Jurkat, Clone E6-1 (cell line): Measurements from ENCODE around the gene RAP2C. TPM values are rescaled to one million over a fixed set of nuclear protein-coding genes. Genes with fewer than 3 reads are reported as not detected.

Experiments used
- DNase-seq: peaks from one replicate; pipeline ENCODE4 v3.0.0-alpha.2; 2011; ENCODE audit warnings: low read depth, low spot score
- H3K4me3 ChIP-seq: 2 replicates; pipeline ENCODE4 v1.5.1; 2011; ENCODE audit warnings: mild to moderate bottlenecking, low read length, control low read depth, moderate library complexity
- polyA plus RNA-seq: library from polyadenylated mRNA; unstranded; fragments of >200 nt; gene quantifications from one replicate; pipeline ENCODE4 v1.2.1, GENCODE V29; 2012; ENCODE audit warnings: missing spikeins; ENCODE audit not compliant: insufficient read length, insufficient read depth

RAP2C gene
- polyA plus RNA-seq: 18.8 TPM

- peak; percentile 24 for DNase-seq
These were observed at the start of gene RAP2C for GRCh38 chrX:132219343-132219768. TSS of gene RAP2C (minus strand) at chrX:132219447. CDS start at chrX:132217268, 2,179 bp downstream.

DNA sequence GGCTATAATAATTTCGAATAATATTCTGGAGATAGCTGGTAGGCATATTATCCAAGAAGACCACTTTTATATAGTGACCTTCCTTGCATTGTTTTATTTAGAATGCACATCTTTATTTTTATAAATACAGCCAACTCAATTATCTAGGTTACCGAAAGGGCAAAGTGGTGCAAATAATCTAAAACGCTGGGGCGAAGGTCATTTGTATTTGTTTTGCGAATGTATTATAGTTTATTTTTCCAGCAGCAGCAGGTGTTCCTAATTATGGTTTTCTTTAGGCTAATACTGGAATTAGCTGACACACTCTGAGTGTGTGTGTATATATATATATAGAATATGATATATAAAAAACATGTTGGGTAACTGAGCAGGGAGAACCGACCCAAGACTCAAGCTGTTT lies 48.1 kb upstream of the RAP2C start:
- no peak for DNase-seq
- no peak overlapping the region for H3K4me3 ChIP-seq

More at GRCh38 chrX:132219343-132219768, at the start of gene RAP2C:
- peak within 1 kb of the TSS; percentile 71 for H3K4me3 ChIP-seq

DNA sequence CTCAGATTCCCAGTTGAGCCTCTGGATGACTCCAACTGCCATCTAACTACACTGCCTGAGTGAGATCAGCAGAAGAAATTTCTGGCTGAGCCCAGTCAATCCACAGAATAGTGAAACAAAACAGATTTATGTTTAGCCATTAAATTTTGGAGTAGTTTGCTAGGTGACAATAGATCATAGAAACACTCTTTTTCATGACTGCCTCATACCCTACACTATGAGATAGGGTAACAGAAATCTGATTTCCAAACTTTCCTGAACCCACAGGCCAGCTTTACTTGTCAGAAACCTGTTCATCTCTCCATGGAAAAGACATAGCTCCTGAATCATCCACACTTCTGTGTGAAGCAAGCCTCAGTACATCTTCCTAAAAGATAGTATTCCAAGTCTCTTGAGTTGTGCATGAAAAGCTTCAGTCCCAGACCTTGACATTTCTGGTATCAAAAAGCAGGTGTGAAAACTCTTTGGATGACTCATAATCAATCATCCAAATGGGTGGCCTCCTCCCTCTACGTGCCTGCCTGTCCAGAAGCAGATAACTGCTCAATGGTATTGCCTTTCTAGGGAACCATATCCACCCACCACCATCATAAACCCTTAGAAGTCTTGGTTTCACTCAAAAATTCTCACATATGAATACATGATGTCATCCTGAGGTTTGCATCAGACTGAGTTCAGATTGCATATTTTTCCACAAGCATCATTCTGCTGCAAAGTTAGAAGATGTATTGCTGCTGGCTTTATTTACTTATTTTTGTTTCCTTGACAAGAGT lies 47.5 kb upstream of the RAP2C start:
- no peak for DNase-seq

GRCh38 chrX:132263127-132263526 lies 43.9 kb upstream of the RAP2C start:
- no peak overlapping the region for H3K4me3 ChIP-seq
- no peak for DNase-seq

More for the DNA sequence above, 47.5 kb upstream of the RAP2C start:
- H3K4me3 ChIP-seq: no peak overlapping the region

- no peak overlapping the region for H3K4me3 ChIP-seq
- no peak for DNase-seq
These were observed 39.3 kb upstream of the RAP2C start for GRCh38 chrX:132258509-132258908.

DNA sequence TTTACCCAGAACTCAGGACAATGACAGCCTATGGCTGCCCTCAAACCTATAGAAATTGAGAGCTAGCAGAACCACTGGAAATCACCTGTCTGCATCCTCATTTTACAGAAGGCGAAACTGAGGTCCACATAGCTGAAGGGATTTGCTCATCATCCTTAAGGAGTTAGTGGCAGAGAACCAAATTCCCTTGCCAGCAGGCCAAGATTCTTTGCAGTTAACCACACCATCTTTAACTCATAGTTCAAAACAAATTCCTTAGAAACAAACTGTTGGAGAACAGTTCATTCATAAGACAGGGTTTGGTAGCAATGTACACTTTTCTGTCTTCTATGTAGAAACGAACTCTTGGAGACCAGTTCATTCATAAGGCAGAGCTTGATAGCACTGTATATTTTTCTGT lies 37.9 kb upstream of the RAP2C start:
- no peak overlapping the region for H3K4me3 ChIP-seq
- no peak for DNase-seq

GRCh38 chrX:132236121-132236520 lies 16.9 kb upstream of the RAP2C start:
- DNase-seq: no peak
- H3K4me3 ChIP-seq: no peak overlapping the region

DNA sequence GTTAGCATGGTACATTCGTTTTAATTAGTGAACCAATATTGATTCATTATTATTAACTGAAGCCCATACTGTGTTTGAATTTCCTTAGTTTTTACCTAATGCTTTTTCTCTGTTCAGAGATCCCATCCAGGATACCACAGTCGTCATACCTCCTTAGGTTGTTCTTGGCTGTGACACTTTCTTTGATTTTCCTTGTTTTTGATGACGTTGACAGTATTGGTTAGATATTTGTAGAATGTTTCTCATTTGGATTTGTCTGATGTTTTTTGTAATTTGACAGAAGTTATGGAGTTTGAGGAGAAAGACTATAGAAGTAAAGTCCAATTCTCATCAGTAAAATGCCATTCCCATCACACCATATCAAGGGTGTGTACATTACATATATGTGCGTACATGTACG lies 16.2 kb upstream of the RAP2C start:
- DNase-seq: no peak
- H3K4me3 ChIP-seq: no peak overlapping the region

GRCh38 chrX:132231587-132231986 lies 12.3 kb upstream of the RAP2C start:
- no peak overlapping the region for H3K4me3 ChIP-seq
- DNase-seq: no peak

DNA sequence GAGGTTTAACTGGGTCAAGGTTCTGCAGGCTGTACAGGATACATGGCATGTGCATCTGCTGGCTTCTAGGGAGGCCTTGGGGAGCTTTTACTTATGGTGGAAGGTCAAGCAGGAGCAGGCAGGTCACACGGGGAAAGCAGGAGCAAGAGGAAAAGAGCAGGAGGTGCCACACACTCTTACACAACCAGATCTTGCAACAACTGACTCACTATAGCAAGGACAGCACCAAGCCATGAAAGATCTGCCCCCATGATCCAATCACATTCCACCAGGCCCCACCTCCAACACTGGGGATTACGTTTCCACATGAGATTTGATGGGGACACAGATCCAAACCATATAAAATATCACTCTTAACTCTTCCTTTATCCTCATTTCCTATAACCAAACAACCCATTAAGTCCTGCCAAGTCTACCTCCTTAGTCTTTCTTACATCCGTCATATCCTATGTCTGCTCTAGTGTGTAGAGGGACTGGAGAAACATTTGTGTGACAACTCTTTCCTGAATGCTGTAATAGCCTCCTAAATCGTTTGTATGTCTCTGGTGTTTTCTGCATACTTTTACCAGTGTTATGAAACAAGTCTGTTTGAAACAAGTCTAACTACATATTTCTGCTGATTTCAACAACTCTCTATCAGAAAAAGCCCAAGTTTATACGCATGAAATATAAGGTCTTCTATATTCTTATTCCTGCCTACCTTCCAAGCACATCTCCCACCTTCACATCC lies 8.3 kb upstream of the RAP2C start:
- DNase-seq: no peak

DNA sequence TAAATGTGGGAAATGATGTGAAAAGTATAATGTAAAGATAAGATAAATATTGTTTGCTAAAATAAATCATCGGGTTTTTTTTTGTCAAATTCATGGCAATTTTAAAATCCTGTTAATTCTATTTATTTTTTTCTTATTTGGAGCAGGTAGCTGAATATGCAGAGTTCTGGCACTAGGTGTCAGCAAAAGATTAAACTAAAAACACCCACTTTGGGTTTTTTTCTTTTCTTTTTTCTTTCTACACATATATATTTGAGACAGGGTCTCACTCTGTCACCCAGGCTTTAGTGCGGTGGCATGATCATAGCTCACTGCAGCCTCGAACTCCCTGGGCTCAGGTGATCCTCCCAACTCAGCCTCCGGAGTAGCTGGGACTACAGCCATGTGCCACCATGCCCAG lies 6.9 kb upstream of the RAP2C start:
- H3K4me3 ChIP-seq: no peak overlapping the region
- DNase-seq: no peak

More for the DNA sequence above, 8.3 kb upstream of the RAP2C start:
- no peak overlapping the region for H3K4me3 ChIP-seq

GRCh38 chrX:132218100-132218812 lies 991 bp downstream of the RAP2C start:
- DNase-seq: peak; percentile 71
- peak overlapping the region; percentile 71 for H3K4me3 ChIP-seq

GRCh38 chrX:132217203-132218073 lies 1.8 kb downstream of the RAP2C start:
- DNase-seq: peak; percentile 72
- H3K4me3 ChIP-seq: peak overlapping the region; percentile 71

DNA sequence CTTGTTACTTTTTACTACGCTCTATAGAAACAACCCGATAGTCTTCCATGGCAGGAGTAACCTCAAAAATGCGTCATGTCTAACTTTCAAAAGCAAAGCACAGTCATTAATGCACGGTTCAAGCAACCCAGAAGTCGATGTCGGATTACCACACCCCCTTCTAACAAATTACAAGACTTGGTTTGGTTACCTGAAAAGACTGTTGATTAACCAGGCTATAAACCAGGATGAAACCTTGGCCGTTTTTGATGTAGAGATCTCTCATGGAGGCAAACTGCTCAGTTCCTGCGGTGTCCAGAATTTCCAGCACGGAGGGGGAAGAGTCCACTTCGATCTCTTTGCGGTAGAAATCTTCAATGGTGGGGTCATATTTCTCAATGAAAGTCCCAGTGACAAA lies 2.4 kb downstream of the RAP2C start:
- peak; percentile 5 for DNase-seq
- peak overlapping the region; percentile 71 for H3K4me3 ChIP-seq

DNA sequence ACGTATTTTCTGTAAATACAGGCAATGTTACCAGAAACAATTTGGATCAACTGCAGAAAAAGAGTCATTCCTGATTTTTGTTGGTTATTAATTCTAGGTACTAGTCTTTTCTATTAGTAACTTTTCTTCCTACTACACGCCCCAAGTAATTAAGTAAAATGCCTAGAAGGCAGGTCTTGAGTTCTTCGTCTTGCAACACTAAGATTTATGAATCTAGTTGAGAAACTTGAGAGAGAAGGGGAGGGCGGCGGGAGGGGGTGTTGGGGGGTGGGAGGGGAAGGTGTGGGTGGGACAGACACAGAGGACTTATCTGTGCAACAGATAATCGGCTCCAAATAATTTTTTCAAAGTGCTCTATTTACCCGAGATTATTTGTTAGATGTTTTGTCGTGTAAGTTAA lies 3.0 kb downstream of the RAP2C start:
- H3K4me3 ChIP-seq: peak overlapping the region; percentile 71
- DNase-seq: no peak

- H3K4me3 ChIP-seq: no peak overlapping the region
These were observed 4.7 kb downstream of the RAP2C start for GRCh38 chrX:132214518-132214917.

DNA sequence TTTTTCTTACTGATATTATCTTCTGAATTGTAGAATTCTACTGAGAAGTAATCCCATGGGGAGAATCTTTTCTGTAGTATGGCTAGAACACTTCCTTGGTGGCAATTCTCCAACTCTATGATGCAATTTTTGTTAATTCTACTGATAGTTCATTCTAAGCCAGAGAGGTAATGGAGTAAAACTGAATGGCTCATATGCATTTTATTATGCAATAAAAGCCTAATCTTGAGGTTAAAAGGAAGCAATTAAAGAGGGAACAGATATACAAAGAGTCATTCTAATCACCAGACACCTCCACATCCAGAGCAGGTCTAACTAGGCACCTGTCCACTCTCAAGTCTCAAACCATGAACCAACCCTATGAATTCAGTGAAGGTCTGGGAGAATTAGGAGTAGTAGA lies 9.7 kb downstream of the RAP2C start:
- no peak for DNase-seq

More at GRCh38 chrX:132214518-132214917, 4.7 kb downstream of the RAP2C start:
- no peak for DNase-seq

GRCh38 chrX:132208422-132208821 lies 10.8 kb downstream of the RAP2C start:
- no peak for DNase-seq

More for the DNA sequence above, 9.7 kb downstream of the RAP2C start:
- H3K4me3 ChIP-seq: no peak overlapping the region

GRCh38 chrX:132207996-132208395 lies 11.3 kb downstream of the RAP2C start:
- no peak for DNase-seq
- H3K4me3 ChIP-seq: no peak overlapping the region

More at GRCh38 chrX:132208422-132208821, 10.8 kb downstream of the RAP2C start:
- no peak overlapping the region for H3K4me3 ChIP-seq
